NB4 (cell line): Measurements from ENCODE around the gene ZNF763.

Experiments
- POLR2A ChIP-seq: IDR thresholded peaks from 2 replicates; pipeline ENCODE4 v1.6.1; 2011; ENCODE audit warnings: mild to moderate bottlenecking; ENCODE audit not compliant: insufficient read length; ENCODE audit errors: extremely low read depth
- TF ChIP-seq, protein P1 (sequence below): IDR thresholded peaks from one replicate; pipeline ENCODE4 v1.5.1; 2012; ENCODE audit warnings: low read depth, low read length

DNA sequence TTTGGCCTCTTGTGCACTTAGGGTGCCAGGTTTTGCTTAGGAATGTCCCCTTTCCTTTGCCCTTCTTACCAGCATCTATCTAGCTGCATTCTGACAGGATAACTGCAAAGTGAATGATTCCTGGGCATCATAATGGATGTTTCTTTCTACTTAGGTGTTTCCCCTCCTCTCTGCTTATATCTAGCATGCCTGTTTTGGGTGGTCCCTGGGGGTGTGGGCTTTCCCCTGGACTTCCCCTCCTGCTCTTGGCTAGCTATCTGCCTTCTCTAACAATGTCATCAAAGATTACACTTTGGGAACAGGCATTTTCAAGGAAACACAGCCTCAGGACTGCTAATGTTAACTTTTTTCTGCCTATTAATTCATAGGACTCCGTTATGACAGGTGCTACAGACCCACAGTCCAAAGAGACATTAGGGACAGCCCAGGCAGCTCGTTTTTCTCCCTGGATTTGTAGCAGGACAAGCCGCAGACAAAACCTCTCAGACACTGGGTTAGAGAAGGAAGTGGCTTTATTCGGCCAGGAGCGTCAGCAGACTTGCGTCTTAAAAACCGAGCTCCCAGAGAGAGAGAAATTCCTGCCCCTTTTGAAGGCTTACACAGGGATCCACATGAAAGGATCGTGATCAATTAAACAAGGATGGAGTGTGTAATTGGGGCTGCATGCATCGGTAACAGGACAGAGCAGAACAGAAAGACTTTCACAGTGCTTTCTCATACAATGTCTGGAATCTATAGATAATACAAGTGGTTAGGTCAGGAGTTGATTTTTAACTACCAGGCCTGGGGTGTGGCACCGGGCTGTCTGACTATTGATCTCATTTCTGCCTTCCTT, 22.6 kb upstream of the ZNF763 start:
- no peak for TF ChIP-seq POLR2A
- TF ChIP-seq, protein P1, sequence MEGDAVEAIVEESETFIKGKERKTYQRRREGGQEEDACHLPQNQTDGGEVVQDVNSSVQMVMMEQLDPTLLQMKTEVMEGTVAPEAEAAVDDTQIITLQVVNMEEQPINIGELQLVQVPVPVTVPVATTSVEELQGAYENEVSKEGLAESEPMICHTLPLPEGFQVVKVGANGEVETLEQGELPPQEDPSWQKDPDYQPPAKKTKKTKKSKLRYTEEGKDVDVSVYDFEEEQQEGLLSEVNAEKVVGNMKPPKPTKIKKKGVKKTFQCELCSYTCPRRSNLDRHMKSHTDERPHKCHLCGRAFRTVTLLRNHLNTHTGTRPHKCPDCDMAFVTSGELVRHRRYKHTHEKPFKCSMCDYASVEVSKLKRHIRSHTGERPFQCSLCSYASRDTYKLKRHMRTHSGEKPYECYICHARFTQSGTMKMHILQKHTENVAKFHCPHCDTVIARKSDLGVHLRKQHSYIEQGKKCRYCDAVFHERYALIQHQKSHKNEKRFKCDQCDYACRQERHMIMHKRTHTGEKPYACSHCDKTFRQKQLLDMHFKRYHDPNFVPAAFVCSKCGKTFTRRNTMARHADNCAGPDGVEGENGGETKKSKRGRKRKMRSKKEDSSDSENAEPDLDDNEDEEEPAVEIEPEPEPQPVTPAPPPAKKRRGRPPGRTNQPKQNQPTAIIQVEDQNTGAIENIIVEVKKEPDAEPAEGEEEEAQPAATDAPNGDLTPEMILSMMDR: no peak
